Measurements from ENCODE around the gene ZCCHC3.

Gene ZCCHC3

GRCh38 chr20:324177-325044 lies 27.0 kb downstream of the ZCCHC3 start:
- in situ Hi-C loops (cut with MboI; ENCODE audit: low pct_unique_long_range_greater_than_20kb, low sequenced_read_pairs, unreplicated experiment), result no loop called here
- no peak for TF ChIP-seq CTCF (IDR thresholded peaks at IDR 0.05; ENCODE audit: extremely low read depth, insufficient read depth, missing control alignments)
- DNase-seq (ENCODE audit: low spot score), result peak; percentile 95

GRCh38 chr20:325045-325888 lies 27.9 kb downstream of the ZCCHC3 start, which contains the start of gene SOX12:
Gene SOX12 (plus strand): TSS chr20:325552. CDS start chr20:325925, 373 bp downstream.
- peak; percentile 98 for DNase-seq (ENCODE audit: low spot score)
- in situ Hi-C loops (cut with MboI; ENCODE audit: low pct_unique_long_range_greater_than_20kb, low sequenced_read_pairs, unreplicated experiment), result no loop called here
- TF ChIP-seq CTCF (IDR thresholded peaks at IDR 0.05; ENCODE audit: extremely low read depth, insufficient read depth, missing control alignments), result no peak

GRCh38 chr20:325889-326644 lies 28.7 kb downstream of the ZCCHC3 start:
- TF ChIP-seq CTCF (IDR thresholded peaks at IDR 0.05; ENCODE audit: extremely low read depth, insufficient read depth, missing control alignments), result no peak
- in situ Hi-C loops (cut with MboI; ENCODE audit: low pct_unique_long_range_greater_than_20kb, low sequenced_read_pairs, unreplicated experiment), result no loop called here
- peak; percentile 80 for DNase-seq (ENCODE audit: low spot score)

- TF ChIP-seq CTCF (IDR thresholded peaks at IDR 0.05; ENCODE audit: extremely low read depth, insufficient read depth, missing control alignments), result no peak
- in situ Hi-C loops (cut with MboI; ENCODE audit: low pct_unique_long_range_greater_than_20kb, low sequenced_read_pairs, unreplicated experiment), result no loop called here
- no peak for DNase-seq (ENCODE audit: low spot score)
Observed at GRCh38 chr20:326645-327185, 29.3 kb downstream of the ZCCHC3 start.

- DNase-seq (ENCODE audit: low spot score), result peak; percentile 92
- in situ Hi-C loops (cut with MboI; ENCODE audit: low pct_unique_long_range_greater_than_20kb, low sequenced_read_pairs, unreplicated experiment), result no loop called here
- TF ChIP-seq CTCF (IDR thresholded peaks at IDR 0.05; ENCODE audit: extremely low read depth, insufficient read depth, missing control alignments), result no peak
Observed at GRCh38 chr20:327186-328026, 30.0 kb downstream of the ZCCHC3 start.

Measured in GM13977 (cell line).